HEK293 (cell line): ENCODE results near the gene TCEA3.

Experiments used
- CTCF ChIA-PET: fragments of 350-600 bp; formaldehyde crosslinking; extraction: SDS; loops from one replicate; lab custom pipeline; 2021; ENCODE audit warnings: antibody characterized with exemption; lab: Yijun Ruan, JAX
- POLR2A ChIA-PET: fragments of 300-600 bp; formaldehyde crosslinking; extraction: SDS; loops from one replicate; lab custom pipeline; 2020; ENCODE audit warnings: antibody characterized with exemption, inconsistent platforms; lab: Yijun Ruan, JAX
- H3K27ac ChIP-seq: fragments of 200-500 bp; sonication (Bioruptor generic); 2 replicates; pipeline ENCODE4 v1.5.1; 2014; ENCODE audit warnings: low read depth, low read length, control low read depth, inconsistent platforms; ENCODE audit errors: extremely low read depth
- H3K36me3 ChIP-seq, 2 experiments: fragments of 200-500 bp in 1 of 2; sonication (Bioruptor generic) in 1 of 2; 1 replicate in 1 of 2; 2 replicates in 1 of 2; pipeline ENCODE4 v1.5.1; 2014 to 2017; ENCODE audit warnings: inconsistent platforms in 2 of 2, low read length in 2 of 2; ENCODE audit not compliant: control insufficient read depth in 2 of 2, insufficient read depth in 1 of 2
- H3K4me1 ChIP-seq: fragments of 200-500 bp; sonication (Bioruptor generic); 2 replicates; pipeline ENCODE4 v1.5.1; 2014; ENCODE audit warnings: mild to moderate bottlenecking, low read length, inconsistent platforms; ENCODE audit not compliant: control insufficient read depth, insufficient read depth
- H3K4me3 ChIP-seq: 2 replicates; pipeline ENCODE4 v1.5.1; 2011; ENCODE audit warnings: low read depth, mild to moderate bottlenecking, control low read depth, low read length, moderate library complexity
- H3K9me3 ChIP-seq: fragments of 200-500 bp; sonication (Bioruptor generic); 2 replicates; pipeline ENCODE4 v1.5.1; 2014; ENCODE audit warnings: low read depth, low read length, inconsistent platforms; ENCODE audit not compliant: control insufficient read depth, insufficient read depth
- GLIS2 ChIP-seq: fragments of 450-650 bp; formaldehyde crosslinking; IDR thresholded peaks from 2 replicates; pipeline ENCODE4 v1.5.1; 2016; ENCODE audit warnings: missing biosample characterization, missing genetic modification characterization
- MZF1 ChIP-seq: fragments of 450-650 bp; formaldehyde crosslinking; IDR thresholded peaks from 2 replicates; pipeline ENCODE4 v1.5.1; 2017; ENCODE audit warnings: missing biosample characterization, missing genetic modification characterization, borderline replicate concordance
- PRDM1 ChIP-seq: fragments of 450-650 bp; formaldehyde crosslinking; IDR thresholded peaks from 2 replicates; pipeline ENCODE4; 2016; ENCODE audit warnings: missing biosample characterization, missing genetic modification characterization
- SCRT2 ChIP-seq: fragments of 450-650 bp; formaldehyde crosslinking; IDR thresholded peaks from 2 replicates; pipeline ENCODE4 v1.5.1; 2016; ENCODE audit warnings: missing biosample characterization, missing genetic modification characterization
- SP3 ChIP-seq: fragments of 450-650 bp; formaldehyde crosslinking; IDR thresholded peaks from 2 replicates; pipeline ENCODE4 v1.5.1; 2016; ENCODE audit warnings: missing biosample characterization, missing genetic modification characterization
- ZFP37 ChIP-seq: fragments of 450-650 bp; formaldehyde crosslinking; IDR thresholded peaks from 2 replicates; pipeline ENCODE4 v1.5.1; 2016; ENCODE audit warnings: missing biosample characterization, missing genetic modification characterization
- ZNF112 ChIP-seq: fragments of 450-650 bp; formaldehyde crosslinking; IDR thresholded peaks from 2 replicates; pipeline ENCODE4 v1.5.0; 2017; ENCODE audit warnings: missing biosample characterization, missing genetic modification characterization
- ZNF2 ChIP-seq: fragments of 450-650 bp; formaldehyde crosslinking; IDR thresholded peaks from 2 replicates; pipeline ENCODE4 v1.5.1; 2016; ENCODE audit warnings: missing biosample characterization, missing genetic modification characterization
- ZNF23 ChIP-seq: fragments of 450-650 bp; formaldehyde crosslinking; IDR thresholded peaks from 2 replicates; pipeline ENCODE4 v1.5.1; 2016; ENCODE audit warnings: missing biosample characterization, missing genetic modification characterization, borderline replicate concordance
- ZNF274 ChIP-seq, 2 experiments: fragments of 200-500 bp in 1 of 2; fragments of 450-650 bp in 1 of 2; sonication (Bioruptor generic) in 1 of 2; formaldehyde crosslinking in 1 of 2; IDR thresholded peaks; 2 replicates each; pipeline versions ENCODE4 v1.5.1 to v1.6.1; 2014 to 2016; ENCODE audit warnings: borderline replicate concordance in 1 of 2, inconsistent platforms in 1 of 2, low read length in 1 of 2, missing biosample characterization in 1 of 2, missing genetic modification characterization in 1 of 2
- ZNF394 ChIP-seq: fragments of 450-650 bp; formaldehyde crosslinking; IDR thresholded peaks from 2 replicates; pipeline ENCODE4 v1.5.1; 2016; ENCODE audit warnings: missing biosample characterization, missing genetic modification characterization, mild to moderate bottlenecking, moderate library complexity, borderline replicate concordance
- ZNF433 ChIP-seq: fragments of 450-650 bp; formaldehyde crosslinking; IDR thresholded peaks from 2 replicates; pipeline ENCODE4 v1.5.1; 2016; ENCODE audit warnings: missing biosample characterization, missing genetic modification characterization, low read depth
- ZNF510 ChIP-seq: fragments of 450-650 bp; formaldehyde crosslinking; IDR thresholded peaks from 2 replicates; pipeline ENCODE4 v1.5.1; 2018; ENCODE audit warnings: mild to moderate bottlenecking, missing genetic modification characterization, missing biosample characterization; ENCODE audit not compliant: insufficient replicate concordance
- ZNF514 ChIP-seq: fragments of 450-650 bp; formaldehyde crosslinking; IDR thresholded peaks from 2 replicates; pipeline ENCODE4 v1.5.1; 2016; ENCODE audit warnings: missing biosample characterization, missing genetic modification characterization
- ZNF677 ChIP-seq: fragments of 450-650 bp; IDR thresholded peaks from 2 replicates; pipeline ENCODE4 v1.5.0; 2018; ENCODE audit warnings: missing biosample characterization, mild to moderate bottlenecking, missing genetic modification characterization, moderate library complexity
- ZNF76 ChIP-seq: fragments of 450-650 bp; formaldehyde crosslinking; IDR thresholded peaks from 2 replicates; pipeline ENCODE4; 2016; ENCODE audit warnings: low read depth, missing biosample characterization, missing genetic modification characterization, borderline replicate concordance
- ZNF768 ChIP-seq: fragments of 450-650 bp; formaldehyde crosslinking; IDR thresholded peaks from 2 replicates; pipeline ENCODE4 v1.5.1; 2018; ENCODE audit warnings: missing biosample characterization, mild to moderate bottlenecking, missing genetic modification characterization
- TF ChIP-seq, protein P1 (sequence below): fragments of 450-650 bp; formaldehyde crosslinking; IDR thresholded peaks from 2 replicates; pipeline ENCODE4 v1.5.1; 2017; ENCODE audit warnings: missing biosample characterization, missing genetic modification characterization
- TF ChIP-seq, protein P2 (sequence below): fragments of 450-650 bp; formaldehyde crosslinking; IDR thresholded peaks from 2 replicates; pipeline ENCODE4 v1.5.1; 2016; ENCODE audit warnings: missing biosample characterization, missing genetic modification characterization
- TF ChIP-seq, protein P3 (sequence below): fragments of 450-650 bp; formaldehyde crosslinking; optimal IDR thresholded peaks from 2 replicates; pipeline ENCODE3; 2016; ENCODE audit warnings: missing biosample characterization, mild to moderate bottlenecking, missing genetic modification characterization
- TF ChIP-seq, protein P4 (sequence below): fragments of 450-650 bp; formaldehyde crosslinking; IDR thresholded peaks from 2 replicates; pipeline ENCODE4 v1.5.1; 2016; ENCODE audit warnings: missing biosample characterization, missing genetic modification characterization

TCEA3 gene

DNA sequence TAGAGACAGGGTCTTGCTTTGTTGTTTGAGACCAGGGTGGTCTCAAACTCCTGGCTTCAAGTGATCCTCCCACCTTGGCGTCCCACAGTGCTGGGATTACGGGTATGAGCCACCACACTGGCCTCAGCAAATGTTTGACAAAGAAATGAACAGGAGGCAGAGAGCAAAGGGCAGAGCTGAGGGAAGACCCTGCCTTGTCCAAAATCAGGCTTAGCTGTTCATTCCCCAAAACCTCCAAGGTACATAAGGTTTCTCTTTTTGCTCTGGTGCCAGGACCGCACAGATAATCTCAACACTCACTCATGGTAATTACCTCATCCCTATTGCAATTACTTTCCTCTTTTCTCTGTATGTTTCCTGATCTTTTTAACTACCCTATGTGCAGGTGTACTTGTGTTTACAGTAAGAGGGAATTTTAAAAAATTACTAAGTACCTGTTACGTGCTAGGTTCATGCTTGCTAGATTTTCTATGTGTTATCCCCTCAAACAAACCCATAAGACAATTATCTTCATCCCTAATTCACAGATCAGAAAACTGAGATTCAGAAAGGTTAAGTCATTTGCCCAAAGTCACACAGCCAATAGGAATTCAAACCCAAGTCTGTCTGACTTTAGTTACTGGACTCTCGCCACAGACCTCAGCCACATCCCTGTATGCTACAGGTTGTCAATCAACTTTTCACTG lies 47.9 kb upstream of the TCEA3 start:
- ChIA-PET POLR2A (no interaction called here), CTCF (interaction anchor here (0.5 kb wide), 1 partner anchor 193 kb away, joined by 3 read pairs; no protein-coding TSS in a partner anchor)
- Histone ChIP-seq H3K4me1 (no peaks in the 10 kb centered on the region), H3K27ac (no peak overlapping the region)
- TF ChIP-seq, protein P1, sequence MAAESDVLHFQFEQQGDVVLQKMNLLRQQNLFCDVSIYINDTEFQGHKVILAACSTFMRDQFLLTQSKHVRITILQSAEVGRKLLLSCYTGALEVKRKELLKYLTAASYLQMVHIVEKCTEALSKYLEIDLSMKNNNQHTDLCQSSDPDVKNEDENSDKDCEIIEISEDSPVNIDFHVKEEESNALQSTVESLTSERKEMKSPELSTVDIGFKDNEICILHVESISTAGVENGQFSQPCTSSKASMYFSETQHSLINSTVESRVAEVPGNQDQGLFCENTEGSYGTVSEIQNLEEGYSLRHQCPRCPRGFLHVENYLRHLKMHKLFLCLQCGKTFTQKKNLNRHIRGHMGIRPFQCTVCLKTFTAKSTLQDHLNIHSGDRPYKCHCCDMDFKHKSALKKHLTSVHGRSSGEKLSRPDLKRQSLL (tag by site-specific recombination) = no peak
- TF ChIP-seq ZNF677 (tag by site-specific recombination) (no peak), ZNF510 (no peak), ZNF768 (peak; percentile 73; the same call in 1 of the 2 replicates), PRDM1 (tag by site-specific recombination) (0 out of 2 replicates have a peak, but pooled peaks have one; percentile 14), ZNF76 (tag by site-specific recombination) (no peak), ZNF274 (IDR thresholded peaks at IDR 0.05; ENCODE audit: low read length) (no peak), ZNF274 (tag by site-specific recombination; IDR thresholded peaks at IDR 0.05; ENCODE audit: borderline replicate concordance) (no peak), SCRT2 (tag by site-specific recombination) (peak; percentile 41; the same call in 1 of the 2 replicates)
- TF ChIP-seq, all 188 proteins: peak for 3
- Histone ChIP-seq H3K4me3 (no peak overlapping the region), H3K9me3 (no peaks in the 10 kb centered on the region), H3K36me3 (no peaks in the 10 kb centered on the region)

DNA sequence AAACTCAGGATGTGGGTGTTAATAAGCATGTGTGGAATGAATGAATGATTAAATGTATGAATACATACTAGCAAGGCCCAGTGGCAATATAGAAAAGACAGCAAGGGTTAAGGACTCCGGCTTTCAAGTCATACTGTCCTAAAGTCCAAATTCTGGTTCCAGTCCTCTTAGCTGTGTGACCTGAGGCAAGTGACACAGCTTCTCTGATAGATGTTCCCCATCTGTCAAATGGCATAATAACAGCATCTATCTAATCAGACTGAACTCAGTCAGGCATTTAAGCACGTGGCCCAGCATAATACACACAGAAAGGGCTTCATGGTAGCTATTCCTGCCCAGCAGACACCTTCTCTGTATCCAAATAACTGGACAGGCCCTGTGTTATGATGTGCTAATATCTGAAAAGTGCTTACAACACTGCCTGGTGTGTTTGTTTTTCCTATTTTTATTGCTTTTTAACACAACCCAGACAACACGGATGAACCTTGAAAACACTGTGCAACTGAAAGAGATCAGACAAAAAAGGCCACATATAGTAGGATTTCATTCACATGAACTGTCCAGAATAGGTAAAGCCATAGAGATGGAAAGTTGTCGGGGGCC lies 47.0 kb upstream of the TCEA3 start:
- CTCF ChIA-PET = interaction anchor here (0.8 kb wide), 1 partner anchor 26 kb away, joined by 3 read pairs; no protein-coding TSS in a partner anchor
- no peak for TF ChIP-seq ZNF76 (tag by site-specific recombination)
- TF ChIP-seq ZNF514 (tag by site-specific recombination) = no peak
- TF ChIP-seq ZNF768 = peak; percentile 72; the same call in 1 of the 2 replicates
- no peak for TF ChIP-seq ZNF2 (tag by site-specific recombination)
- TF ChIP-seq, protein P2, sequence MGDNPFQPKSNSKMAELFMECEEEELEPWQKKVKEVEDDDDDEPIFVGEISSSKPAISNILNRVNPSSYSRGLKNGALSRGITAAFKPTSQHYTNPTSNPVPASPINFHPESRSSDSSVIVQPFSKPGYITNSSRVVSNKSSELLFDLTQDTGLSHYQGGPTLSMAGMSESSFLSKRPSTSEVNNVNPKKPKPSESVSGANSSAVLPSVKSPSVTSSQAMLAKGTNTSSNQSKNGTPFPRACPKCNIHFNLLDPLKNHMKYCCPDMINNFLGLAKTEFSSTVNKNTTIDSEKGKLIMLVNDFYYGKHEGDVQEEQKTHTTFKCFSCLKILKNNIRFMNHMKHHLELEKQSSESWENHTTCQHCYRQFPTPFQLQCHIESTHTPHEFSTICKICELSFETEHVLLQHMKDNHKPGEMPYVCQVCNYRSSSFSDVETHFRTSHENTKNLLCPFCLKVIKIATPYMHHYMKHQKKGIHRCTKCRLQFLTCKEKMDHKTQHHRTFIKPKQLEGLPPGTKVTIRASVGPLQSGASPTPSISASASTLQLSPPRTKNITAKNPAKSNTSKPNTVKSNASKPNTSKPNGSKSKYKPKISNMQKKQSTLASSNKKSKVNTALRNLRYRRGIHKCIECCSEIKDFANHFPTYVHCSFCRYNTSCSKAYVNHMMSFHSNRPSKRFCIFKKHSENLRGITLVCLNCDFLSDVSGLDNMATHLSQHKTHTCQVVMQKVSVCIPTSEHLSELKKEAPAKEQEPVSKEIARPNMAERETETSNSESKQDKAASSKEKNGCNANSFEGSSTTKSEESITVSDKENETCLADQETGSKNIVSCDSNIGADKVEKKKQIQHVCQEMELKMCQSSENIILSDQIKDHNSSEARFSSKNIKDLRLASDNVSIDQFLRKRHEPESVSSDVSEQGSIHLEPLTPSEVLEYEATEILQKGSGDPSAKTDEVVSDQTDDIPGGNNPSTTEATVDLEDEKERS (tag by site-specific recombination) = no peak
- no peak for TF ChIP-seq ZNF433
- TF ChIP-seq ZNF394 (tag by site-specific recombination) = no peak
- Histone ChIP-seq H3K27ac (no peak overlapping the region), H3K36me3 (no peaks in the 10 kb centered on the region), H3K4me1 (no peaks in the 10 kb centered on the region), H3K9me3 (no peaks in the 10 kb centered on the region), H3K4me3 (no peak overlapping the region)
- POLR2A ChIA-PET = no interaction called here

DNA sequence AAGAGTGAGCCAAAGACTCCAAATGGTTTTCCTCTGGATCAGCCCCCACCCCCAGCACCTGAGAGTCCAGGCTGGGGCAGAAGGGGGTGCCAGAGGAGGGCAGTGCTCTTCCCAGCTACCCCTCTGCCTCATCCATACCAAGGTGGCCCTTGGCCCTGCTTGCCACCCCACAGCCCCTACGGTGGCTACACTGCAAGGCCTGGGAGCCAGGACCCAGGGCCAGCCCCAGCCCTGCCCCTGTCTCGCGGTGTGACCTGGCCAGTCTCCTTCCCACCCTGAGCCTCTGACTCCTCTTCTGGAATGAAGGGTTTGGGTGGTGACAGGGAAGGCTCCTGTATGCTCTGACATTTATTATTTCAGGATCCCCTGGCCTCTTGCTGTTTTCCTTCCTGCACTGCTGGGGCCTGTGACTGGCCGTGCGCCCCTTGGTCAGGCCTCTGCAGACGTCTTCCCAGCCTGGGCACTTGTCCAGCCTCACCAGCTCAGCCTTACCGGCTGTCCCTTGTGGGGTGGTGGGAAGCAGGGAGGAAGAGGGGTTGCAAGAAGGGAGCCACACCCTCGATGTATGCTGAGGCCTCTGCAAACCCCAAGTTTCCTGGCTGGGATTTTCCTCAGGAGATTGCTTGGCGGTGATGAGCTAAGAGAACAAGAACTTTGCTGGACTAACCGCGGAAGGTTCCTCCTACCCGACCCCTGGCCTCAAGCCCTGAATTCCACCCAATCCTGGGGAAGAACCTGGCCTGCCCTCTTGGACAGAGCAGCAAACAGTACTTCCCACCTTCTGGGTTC lies 45.9 kb upstream of the TCEA3 start:
- Histone ChIP-seq H3K9me3 (no peaks in the 10 kb centered on the region), H3K4me1 (no peaks in the 10 kb centered on the region), H3K4me3 (no peak overlapping the region), H3K36me3 (no peaks in the 10 kb centered on the region), H3K27ac (no peak overlapping the region)
- CTCF ChIA-PET = interaction anchor here (0.6 to 1.2 kb wide), 3 partner anchors 11 to 199 kb away, joined by 3 to 4 read pairs (median 4); no protein-coding TSS in a partner anchor
- POLR2A ChIA-PET = no interaction called here
- TF ChIP-seq, protein P3, sequence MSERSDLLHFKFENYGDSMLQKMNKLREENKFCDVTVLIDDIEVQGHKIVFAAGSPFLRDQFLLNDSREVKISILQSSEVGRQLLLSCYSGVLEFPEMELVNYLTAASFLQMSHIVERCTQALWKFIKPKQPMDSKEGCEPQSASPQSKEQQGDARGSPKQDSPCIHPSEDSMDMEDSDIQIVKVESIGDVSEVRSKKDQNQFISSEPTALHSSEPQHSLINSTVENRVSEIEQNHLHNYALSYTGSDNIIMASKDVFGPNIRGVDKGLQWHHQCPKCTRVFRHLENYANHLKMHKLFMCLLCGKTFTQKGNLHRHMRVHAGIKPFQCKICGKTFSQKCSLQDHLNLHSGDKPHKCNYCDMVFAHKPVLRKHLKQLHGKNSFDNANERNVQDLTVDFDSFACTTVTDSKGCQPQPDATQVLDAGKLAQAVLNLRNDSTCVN (tag by site-specific recombination) = no peak
- TF ChIP-seq ZNF23 (tag by site-specific recombination) = no peak
- TF ChIP-seq ZFP37 = no peak
- no peak for TF ChIP-seq MZF1 (tag by site-specific recombination)
- no peak for TF ChIP-seq SP3 (tag by site-specific recombination)
- TF ChIP-seq, protein P4, sequence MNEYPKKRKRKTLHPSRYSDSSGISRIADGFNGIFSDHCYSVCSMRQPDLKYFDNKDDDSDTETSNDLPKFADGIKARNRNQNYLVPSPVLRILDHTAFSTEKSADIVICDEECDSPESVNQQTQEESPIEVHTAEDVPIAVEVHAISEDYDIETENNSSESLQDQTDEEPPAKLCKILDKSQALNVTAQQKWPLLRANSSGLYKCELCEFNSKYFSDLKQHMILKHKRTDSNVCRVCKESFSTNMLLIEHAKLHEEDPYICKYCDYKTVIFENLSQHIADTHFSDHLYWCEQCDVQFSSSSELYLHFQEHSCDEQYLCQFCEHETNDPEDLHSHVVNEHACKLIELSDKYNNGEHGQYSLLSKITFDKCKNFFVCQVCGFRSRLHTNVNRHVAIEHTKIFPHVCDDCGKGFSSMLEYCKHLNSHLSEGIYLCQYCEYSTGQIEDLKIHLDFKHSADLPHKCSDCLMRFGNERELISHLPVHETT (tag by site-specific recombination) = no peak
- no peak for TF ChIP-seq GLIS2 (tag by site-specific recombination)
- TF ChIP-seq ZNF112 (tag by site-specific recombination) = no peak
